Right lobe of liver (tissue), 4 donors: ENCODE measurements around the gene ARL15.

Source experiments
- POLR2A ChIP-seq: fragments of 450-650 bp; IDR thresholded peaks from one replicate; pipeline ENCODE4 v1.6.1; 2017; ENCODE audit warnings: antibody characterized with exemption, mild to moderate bottlenecking
- TF ChIP-seq, protein P1 (sequence below), 4 donors: fragments of 200-600 bp in 3 of 4; fragments of 450-650 bp in 1 of 4; IDR thresholded peaks; one replicate each; pipeline versions ENCODE4 v1.5.1 to v1.8.0; 2016 to 2022; ENCODE audit warnings: antibody characterized with exemption in 4 of 4, mild to moderate bottlenecking in 2 of 4
- donor health status: DM: no; HTN: no; CAD: no.
- donor health status: DM: no; HTN: no; CAD: no.
- donor health status: DM: no; HTN: yes; CAD: no.

DNA sequence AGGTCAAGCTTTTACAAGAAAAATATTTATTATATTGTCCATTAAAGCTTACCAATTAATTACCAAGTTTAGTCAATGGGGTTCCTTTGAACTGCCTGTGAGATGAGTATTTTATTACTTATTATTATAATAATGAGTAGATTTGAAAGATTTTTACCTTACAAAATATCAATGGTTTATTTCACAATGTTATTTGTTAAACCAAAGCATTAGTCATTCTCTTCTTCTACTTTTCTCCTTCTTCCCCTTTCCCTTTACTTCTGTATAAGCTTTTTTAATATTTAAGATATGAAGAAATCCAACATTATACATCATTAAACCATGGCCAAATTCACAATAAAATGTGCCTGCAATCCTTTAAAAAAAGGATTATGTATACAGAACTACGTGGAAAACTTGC is 369.5 kb downstream of the ARL15 start:
- TF ChIP-seq, protein P1, sequence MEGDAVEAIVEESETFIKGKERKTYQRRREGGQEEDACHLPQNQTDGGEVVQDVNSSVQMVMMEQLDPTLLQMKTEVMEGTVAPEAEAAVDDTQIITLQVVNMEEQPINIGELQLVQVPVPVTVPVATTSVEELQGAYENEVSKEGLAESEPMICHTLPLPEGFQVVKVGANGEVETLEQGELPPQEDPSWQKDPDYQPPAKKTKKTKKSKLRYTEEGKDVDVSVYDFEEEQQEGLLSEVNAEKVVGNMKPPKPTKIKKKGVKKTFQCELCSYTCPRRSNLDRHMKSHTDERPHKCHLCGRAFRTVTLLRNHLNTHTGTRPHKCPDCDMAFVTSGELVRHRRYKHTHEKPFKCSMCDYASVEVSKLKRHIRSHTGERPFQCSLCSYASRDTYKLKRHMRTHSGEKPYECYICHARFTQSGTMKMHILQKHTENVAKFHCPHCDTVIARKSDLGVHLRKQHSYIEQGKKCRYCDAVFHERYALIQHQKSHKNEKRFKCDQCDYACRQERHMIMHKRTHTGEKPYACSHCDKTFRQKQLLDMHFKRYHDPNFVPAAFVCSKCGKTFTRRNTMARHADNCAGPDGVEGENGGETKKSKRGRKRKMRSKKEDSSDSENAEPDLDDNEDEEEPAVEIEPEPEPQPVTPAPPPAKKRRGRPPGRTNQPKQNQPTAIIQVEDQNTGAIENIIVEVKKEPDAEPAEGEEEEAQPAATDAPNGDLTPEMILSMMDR (IDR thresholded peaks at IDR 0.05): no peak
- TF ChIP-seq POLR2A: no peak
